ENCODE data around the gene HMGXB4.
A peak's percentile ranks its signal among the peaks of the same experiment; 100 is the strongest.

HMGXB4 gene

DNA sequence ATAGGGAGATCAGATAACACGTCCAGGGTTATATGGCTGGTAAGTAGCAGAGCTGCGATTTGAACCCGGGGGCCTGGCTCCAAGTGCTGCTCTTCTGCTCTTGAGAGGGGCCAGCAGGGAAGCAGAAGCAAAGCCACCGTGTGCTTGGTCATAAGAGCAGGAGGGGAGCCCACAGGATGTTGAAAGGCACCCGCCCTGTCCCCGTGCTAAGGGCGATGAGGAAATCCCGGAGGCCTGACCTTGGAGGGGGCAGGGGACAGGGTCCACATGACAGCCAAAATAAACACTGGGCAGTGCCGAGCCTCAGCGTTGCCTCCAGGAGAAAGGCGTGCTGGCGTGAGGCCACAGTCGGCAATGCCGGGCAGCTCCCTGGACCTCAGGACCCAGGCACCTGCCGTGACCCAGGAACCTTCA, 71.2 kb downstream of the HMGXB4 start:
- DNase-seq = peak; percentile 75

DNA sequence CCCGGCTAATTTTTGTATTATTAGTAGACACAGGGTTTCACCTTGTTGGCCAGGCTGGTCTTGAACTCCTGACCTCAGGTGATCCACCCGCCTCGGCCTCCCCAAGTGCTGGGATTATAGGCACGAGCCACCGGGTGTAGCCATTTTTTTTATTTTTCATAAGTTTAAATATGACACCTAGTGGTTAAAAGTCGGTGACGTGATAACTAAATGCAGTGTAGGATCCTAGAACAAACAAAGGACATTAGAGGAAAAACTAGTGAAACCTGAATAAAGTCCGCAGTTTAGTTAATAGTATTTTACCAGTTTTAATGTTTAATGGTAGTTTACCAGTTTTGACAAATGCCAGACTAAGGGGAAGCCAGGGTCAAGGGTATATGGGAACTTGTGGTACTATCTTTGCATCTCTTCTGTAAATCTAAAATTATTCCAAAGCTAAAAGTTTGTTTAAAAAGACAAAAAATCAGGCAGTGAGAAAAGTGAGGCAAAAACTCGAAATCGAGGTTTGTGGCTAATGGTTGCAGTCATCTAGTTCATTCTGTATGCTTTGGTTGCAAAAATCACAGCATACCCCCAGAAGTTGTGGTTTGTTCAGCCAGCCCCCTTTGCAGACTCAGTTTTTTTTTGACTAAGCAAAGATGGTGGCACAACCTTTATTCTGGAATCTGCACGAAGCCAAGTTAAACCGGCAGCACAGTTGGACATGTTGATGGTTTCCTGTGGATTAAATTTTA, 72.0 kb downstream of the HMGXB4 start:
- DNase-seq = no peak

DNA sequence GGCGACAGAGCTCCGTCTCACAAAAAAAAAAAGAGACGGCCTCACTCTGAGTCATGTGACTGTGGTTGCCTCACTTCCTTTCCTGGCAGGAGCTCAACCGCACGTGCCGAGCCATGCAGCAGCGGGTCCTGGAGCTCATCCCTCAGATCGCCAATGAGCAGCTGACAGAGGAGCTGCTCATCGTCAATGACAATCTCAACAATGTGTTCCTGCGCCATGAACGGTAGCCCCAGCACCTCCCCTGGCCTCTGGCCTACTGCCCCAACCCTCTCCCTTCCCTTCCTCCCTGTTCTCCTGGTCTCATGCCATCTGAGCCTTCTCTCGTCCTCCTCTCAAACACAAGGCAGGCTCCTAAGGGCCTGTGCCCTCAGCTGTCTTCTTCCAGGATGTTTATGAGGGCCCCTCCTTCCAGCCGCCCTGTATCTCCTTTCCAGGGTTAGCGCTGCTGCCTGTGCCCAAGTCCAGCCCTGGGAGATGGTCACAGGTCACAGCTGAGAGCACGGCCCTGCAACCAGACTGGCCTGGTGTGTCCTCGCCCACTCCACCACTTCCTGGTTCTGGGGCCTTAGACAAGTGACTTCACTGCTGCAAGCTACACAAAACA, 73.1 kb downstream of the HMGXB4 start:
- peak; percentile 83 for DNase-seq

DNA sequence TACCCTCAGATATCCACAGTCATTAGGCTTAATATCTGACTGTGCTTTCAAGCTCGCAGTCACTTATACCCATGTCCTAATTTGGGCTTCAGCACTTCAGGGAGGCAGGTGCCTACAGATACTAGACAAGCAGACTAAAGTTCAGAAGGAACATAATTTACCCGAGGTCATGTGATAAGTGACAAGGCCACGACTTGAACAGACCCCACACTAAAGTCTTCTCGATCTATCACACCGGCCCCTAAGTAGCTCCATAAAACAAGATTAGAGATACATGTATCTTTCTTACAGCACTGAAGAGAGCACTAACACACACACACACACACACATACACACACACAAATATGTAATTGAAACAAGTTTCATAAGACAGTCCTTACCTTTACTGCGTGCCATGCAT, 75.0 kb downstream of the HMGXB4 start:
- no peak for DNase-seq

DNA sequence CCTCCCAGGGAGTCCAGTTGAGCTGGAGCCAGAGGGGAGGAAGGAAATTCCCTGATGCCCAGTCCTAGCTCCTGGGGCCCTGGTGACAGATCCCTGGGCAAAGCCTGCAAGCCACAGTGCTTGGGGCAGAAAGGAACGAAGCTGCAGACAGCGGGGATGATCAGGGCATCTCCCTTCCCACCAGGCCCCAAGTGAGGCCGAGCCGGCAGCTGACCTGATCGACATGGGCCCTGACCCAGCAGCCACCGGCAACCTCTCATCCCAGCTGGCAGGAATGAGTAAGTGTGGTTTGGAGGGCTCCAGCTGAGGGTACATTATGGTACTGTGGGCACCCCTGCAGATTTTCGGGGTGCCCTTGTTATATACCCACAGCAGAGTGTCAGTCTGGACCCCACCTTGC, 75.9 kb downstream of the HMGXB4 start:
- DNase-seq = no peak

DNA sequence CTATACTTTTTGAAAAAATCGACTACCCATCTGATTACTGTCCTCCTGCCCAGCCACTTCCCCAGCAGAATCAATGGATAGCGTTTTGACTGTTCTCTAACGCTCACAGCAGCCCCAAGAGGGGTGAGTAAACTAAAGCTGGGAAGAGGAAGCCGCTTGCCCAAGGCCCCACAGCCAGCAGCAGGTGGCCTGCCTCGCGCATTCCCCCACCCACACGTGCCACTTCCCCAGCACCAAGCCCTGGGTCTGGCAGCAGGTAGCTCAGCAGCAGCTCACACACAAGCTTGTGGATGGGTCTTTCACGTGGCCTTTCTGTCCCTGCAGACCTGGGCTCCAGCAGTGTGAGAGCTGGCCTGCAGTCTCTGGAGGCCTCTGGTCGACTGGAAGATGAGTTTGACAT, 76.7 kb downstream of the HMGXB4 start:
- peak; percentile 45 for DNase-seq

DNA sequence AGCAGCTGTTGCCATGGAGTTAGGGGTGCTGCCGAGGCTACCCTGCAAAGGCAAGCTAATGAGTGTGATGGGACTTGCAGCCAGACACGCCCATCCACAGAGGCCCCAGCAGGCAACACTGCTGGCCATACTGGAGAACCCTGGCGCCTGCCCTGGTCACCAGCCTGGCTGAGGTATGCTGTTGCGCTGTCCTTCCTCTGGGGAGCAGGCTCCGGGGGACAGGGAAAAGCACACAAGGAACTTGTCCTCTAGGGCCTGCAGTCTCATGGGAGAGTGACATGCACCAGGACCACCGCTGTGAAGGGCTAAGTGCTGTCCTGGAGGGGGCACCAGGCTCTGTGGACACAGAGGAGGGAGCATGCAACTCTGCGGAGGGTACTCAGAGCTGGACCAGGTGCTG, 78.2 kb downstream of the HMGXB4 start:
- DNase-seq = no peak

DNA sequence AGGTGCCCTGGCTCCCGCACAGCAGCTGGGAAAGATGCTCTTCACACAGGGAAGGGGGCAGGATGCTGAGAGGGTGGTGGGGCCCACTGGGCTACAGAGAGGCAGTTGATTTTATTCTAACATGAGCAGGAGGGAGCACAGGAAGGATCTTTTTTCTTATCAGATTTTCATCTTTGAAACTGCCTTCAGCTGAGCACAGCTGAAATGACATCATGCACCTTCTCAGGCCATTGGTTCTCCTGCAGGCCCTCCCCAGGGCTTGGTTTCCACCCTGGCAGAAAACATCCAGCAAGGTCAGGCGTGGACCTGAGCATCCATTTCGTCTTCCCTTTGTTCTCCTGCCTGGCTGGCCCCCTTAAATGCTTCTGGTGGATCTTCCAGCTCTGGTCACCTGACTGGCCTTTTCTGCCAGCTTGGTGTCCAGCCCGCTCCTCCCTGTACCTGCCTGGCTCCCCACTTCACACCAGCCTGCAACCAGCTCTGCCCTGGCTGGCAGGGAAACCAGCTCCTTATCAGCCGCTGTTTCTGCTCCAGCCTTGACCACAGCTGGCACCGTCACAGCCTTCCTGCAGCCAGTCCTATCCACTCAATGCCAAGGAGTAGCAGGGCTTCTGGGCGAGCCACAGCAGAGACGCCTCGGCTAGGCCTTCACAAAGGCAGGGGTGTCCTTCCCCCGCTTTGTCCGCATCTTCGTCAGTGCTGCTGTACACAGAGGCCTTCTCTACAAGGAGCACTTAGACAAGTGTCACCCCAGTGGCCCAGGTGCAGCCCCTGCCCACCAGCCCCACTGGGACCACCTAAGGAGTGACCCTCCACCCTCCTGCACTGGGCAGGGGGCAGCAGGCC, 78.9 kb downstream of the HMGXB4 start:
- DNase-seq = no peak

DNA sequence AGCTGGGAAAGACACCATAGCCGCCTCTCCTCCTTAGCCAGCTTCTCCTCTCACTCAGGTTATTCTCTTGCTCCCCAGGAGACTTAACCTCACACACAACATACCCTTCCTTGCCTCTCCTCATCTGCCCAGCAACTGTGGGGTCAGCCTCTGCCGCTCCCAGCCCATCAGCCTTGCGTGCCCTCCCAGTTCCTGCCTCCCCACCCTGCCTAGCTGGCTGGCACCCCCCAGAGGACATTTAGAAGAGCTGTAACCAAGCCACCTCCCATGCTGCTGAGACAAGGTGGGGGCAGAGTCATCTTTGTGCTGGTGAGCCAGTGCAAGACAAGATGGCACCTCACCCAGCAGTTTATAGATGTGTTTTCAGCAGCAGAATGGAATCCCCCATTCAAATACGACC, 80.6 kb downstream of the HMGXB4 start:
- no peak for DNase-seq

DNA sequence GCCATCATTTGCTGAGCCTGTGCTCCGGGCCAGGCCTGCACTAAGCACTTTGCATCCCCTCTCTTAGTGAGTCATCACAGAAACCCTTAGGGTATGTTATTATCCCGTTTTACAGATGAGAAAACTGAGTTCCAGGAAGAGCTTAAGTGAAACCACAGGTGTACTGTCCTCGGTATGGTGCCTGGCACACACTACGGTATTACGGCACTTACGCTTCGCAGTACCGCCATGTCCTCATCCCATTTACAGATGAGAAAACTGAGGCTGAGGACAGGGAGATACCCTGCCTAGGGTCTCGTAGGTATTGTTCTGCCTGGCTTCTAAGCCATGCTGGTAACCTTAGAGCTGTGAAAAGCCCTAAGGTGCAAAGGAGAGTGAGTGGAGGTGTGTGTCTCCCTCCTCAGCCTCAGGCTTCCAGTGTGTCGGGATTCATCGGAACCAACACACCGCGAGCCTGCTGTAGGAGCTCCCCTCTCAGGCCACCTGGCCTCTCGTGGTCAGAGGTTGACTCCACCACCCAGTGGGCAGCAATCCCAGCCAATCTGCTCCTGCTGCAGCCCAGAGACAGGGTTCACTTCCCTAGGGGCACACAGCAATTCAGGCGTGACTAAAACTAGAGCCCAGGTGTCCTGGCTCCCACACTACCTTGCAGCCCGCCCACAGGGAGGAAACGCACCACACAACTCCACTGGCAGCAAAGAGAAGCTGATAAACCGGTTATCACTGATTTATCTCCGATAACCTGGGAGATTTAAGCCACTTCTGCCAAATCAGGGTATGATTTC, 84.0 kb downstream of the HMGXB4 start:
- no peak for DNase-seq

DNA sequence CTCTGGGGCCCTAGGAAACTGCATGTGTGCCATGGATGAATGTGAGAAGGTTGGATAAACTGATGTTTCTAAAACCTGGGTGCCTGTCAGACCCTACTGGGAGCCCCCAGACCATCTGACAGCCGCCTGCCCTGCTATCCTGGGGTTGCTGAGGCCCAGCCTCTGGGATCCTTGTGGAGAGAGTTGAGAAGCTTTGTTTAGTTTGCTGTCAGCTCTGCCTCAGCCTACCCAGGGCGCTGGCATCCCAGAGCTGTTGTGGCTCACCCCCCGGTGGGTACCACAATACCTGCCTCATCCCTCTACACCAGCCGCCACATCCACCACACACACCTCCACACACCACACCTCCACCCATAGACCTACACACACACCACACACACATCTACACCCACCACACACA, 85.1 kb downstream of the HMGXB4 start:
- DNase-seq = no peak

DNA sequence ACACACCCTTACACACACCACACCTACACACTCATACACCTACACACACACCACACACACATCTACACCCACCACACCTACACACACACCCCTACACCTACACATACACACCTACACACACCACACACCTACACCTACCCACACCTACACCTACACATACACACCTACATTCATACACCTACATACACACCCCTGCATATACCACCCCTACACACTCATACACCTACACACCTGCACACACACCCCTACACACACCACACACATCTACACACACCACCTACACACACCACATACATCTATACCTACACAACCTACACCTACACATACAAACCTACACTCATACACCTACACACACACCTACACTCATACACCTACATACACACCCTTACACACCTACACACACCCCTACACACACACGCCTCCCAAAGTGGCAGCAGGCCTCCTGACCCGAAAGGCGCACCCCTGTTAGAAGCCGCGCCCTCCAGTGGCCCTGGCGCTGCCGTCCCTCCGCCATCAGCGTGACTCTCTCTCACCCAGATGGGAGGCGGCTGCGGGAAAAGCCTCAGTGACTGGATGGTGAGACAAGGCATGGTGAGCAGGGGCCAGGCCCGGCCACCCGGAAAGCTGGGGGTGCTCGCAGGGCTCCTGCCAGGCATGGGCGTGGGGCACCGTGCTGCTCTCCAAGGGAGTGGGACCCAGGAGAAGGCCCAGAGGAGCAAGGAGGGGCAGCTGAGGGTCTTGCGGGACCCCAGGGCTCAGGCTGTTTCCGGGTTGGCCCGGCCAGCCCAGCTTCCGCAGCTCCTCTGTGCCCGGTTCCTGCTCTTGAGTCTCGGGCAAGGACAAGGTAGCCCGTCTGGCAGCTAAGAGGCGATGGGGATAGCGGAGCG, 86.6 kb downstream of the HMGXB4 start:
- no peak for DNase-seq

DNA sequence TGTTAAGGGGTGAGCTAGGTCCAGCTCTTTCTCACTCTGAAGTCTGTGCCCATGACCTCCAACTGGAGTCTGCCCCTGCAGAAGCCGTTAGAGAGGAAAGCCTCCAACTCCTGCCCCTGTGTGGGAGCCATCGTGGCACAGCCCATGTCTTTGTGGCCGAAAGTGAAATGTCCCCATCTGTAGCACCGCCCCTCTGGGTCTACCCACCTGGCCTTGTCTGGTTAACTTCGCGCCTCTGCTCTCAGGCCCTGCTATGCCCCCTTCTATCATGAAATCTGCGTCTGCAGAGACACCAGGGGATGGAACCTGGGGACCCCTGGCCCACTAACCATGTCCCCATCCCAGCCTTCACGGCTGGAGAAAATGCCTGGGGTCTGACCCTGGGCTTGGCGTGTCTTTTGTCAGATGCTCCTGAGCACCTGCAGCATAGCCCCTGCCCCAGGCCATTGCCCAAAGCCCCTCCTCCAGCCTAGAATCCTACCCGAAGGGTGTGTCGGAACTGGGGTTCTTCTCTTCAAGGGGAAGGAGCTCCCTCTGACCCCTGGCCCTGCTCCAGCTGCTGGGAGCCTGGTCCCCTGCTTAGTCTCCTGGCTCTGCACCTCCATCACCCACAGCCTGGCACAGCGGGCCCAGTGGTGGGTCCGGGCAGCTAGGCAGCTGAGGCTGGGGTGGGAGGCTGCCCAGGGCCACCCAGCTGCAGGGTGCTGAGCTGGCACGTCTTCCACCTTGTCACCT, 87.8 kb downstream of the HMGXB4 start:
- no peak for DNase-seq
